ENCODE results near the gene RTL10.
A peak's percentile ranks its signal among the peaks of the same experiment; 100 is the strongest.

The RTL10 gene

GRCh38 chr22:19863571-19863970 is 8.9 kb upstream of the RTL10 start:
- DNase-seq (ENCODE audit: low read depth in 2 of 2) = no peak

- DNase-seq (ENCODE audit: low read depth in 2 of 2) = no peak
Observed at GRCh38 chr22:19862619-19863246, 8.1 kb upstream of the RTL10 start.

GRCh38 chr22:19859861-19860510 is 5.3 kb upstream of the RTL10 start:
- DNase-seq (ENCODE audit: low read depth in 2 of 2) = no peak

- DNase-seq (ENCODE audit: low read depth in 2 of 2) = no peak
Observed at GRCh38 chr22:19857382-19857781, 2.7 kb upstream of the RTL10 start.

GRCh38 chr22:19855504-19856409 is 1.1 kb upstream of the RTL10 start:
- peak; percentile 53 to 54 for DNase-seq (ENCODE audit: low read depth in 2 of 2)

- no peak for DNase-seq (ENCODE audit: low read depth in 2 of 2)
Observed at GRCh38 chr22:19853879-19854777, 546 bp downstream of the RTL10 start.

GRCh38 chr22:19853058-19853878 is 1.4 kb downstream of the RTL10 start:
- DNase-seq (ENCODE audit: low read depth in 2 of 2) = no peak

- no peak for DNase-seq (ENCODE audit: low read depth in 2 of 2)
Observed at GRCh38 chr22:19852177-19852781, 2.4 kb downstream of the RTL10 start.

- no peak for DNase-seq (ENCODE audit: low read depth in 2 of 2)
Observed at GRCh38 chr22:19851291-19852176, 3.1 kb downstream of the RTL10 start.

- DNase-seq (ENCODE audit: low read depth in 2 of 2) = no peak
Observed at GRCh38 chr22:19850763-19851109, 3.9 kb downstream of the RTL10 start.

- DNase-seq (ENCODE audit: low read depth in 2 of 2) = no peak
Observed at GRCh38 chr22:19849835-19850762, 4.6 kb downstream of the RTL10 start.

- DNase-seq (ENCODE audit: low read depth in 2 of 2) = no peak
Observed at GRCh38 chr22:19848298-19849224, 6.1 kb downstream of the RTL10 start.

GRCh38 chr22:19847345-19847632 is 7.4 kb downstream of the RTL10 start:
- no peak for DNase-seq (ENCODE audit: low read depth in 2 of 2)

- no peak for DNase-seq (ENCODE audit: low read depth in 2 of 2)
Observed at GRCh38 chr22:19846620-19847344, 7.9 kb downstream of the RTL10 start.

GRCh38 chr22:19845054-19845722 is 9.5 kb downstream of the RTL10 start:
- DNase-seq (ENCODE audit: low read depth in 2 of 2) = no peak

GRCh38 chr22:19844377-19845053 is 10.2 kb downstream of the RTL10 start:
- DNase-seq (ENCODE audit: low read depth in 2 of 2) = no peak

All from activated CD4-positive, alpha-beta T cell treated with anti-CD3 and anti-CD28 coated beads for 24 hours (primary cell).